Raji (cell line): ENCODE measurements around the gene ZNF581.

Source experiments
- POLR2A ChIP-seq: IDR thresholded peaks from 2 replicates; pipeline ENCODE4 v1.6.1; 2011; ENCODE audit warnings: low read depth, low read length, control low read depth; ENCODE audit not compliant: insufficient read depth

ZNF581 gene

GRCh38 chr19:55646889-55647731 lies 3.7 kb downstream of the ZNF581 start:
- TF ChIP-seq POLR2A, result peak; percentile 48; the same call in 1 of the 2 replicates

- no peak; the same call in 1 of the 2 replicates for TF ChIP-seq POLR2A
These were observed 4.5 kb downstream of the ZNF581 start, which contains the start of gene CCDC106 for GRCh38 chr19:55647732-55648584. Gene CCDC106, plus strand, starts transcription at chr19:55648212. Its CDS starts 835 bp downstream, at chr19:55649047.

GRCh38 chr19:55648585-55649267 lies 5.3 kb downstream of the ZNF581 start:
- TF ChIP-seq POLR2A, result 0 out of 2 replicates have a peak, but pooled peaks have one; percentile 11

- TF ChIP-seq POLR2A, result no peak
These were observed 6.0 kb downstream of the ZNF581 start for GRCh38 chr19:55649268-55650125.

- TF ChIP-seq POLR2A, result no peak
These were observed 6.7 kb downstream of the ZNF581 start for GRCh38 chr19:55650126-55650557.

GRCh38 chr19:55650602-55651230 lies 7.3 kb downstream of the ZNF581 start:
- no peak for TF ChIP-seq POLR2A

GRCh38 chr19:55651236-55651635 lies 7.8 kb downstream of the ZNF581 start:
- TF ChIP-seq POLR2A, result no peak

GRCh38 chr19:55652311-55653128 lies 9.1 kb downstream of the ZNF581 start:
- no peak for TF ChIP-seq POLR2A

GRCh38 chr19:55653651-55654322 lies 10.3 kb downstream of the ZNF581 start:
- peak; percentile 81 for TF ChIP-seq POLR2A

- peak; percentile 12; the same call in 1 of the 2 replicates for TF ChIP-seq POLR2A
These were observed 10.9 kb downstream of the ZNF581 start for GRCh38 chr19:55654323-55654867.

- peak; percentile 85 for TF ChIP-seq POLR2A
These were observed 11.6 kb downstream of the ZNF581 start, which contains the start of gene U2AF2 for GRCh38 chr19:55654868-55655647. Gene U2AF2, plus strand, starts transcription at chr19:55655035. Its CDS starts 70 bp downstream, at chr19:55655105.
